HCT116 (cell line): ENCODE data around the gene PRDM2. TPM values are rescaled to one million over a fixed set of nuclear protein-coding genes. Genes with fewer than 3 reads are reported as not detected.

Source experiments
- ATAC-seq: fragments of 200-7000 bp; cut with Tn5 transposase; 2 replicates; pipeline ENCODE4 v1.9.1; 2020; ENCODE audit warnings: mild to moderate bottlenecking, moderate library complexity
- BruUV-seq: library from RNA; stranded (reverse); fragments of 400-500 nt; replicated peaks from 2 replicates; lab custom pipeline; 2021; lab: Mats Ljungman, UMichigan
- CTCF ChIA-PET: fragments of 300-600 bp; sonication (Branson Sonifier 250); formaldehyde crosslinking; loops from one replicate; lab custom pipeline; 2021; ENCODE audit warnings: antibody characterized with exemption; lab: Charles Lee
- POLR2A ChIA-PET: fragments of 300-600, 350-600 bp; sonication (Branson Sonifier 250); formaldehyde crosslinking; loops from one replicate; lab custom pipeline; 2021; ENCODE audit warnings: antibody characterized with exemption; lab: Charles Lee
- RAD21 ChIA-PET, 2 experiments: fragments of 300-600 bp; sonication (Branson Sonifier 250); formaldehyde crosslinking; loops; one replicate each; lab custom pipeline; 2023; ENCODE audit warnings: low total read pairs in 2 of 2; ENCODE audit not compliant: uncharacterized antibody in 2 of 2, unreplicated experiment in 2 of 2, low non-redundant PET in 1 of 2; lab: Charles Lee
- DNase-seq: peaks from one replicate; pipeline ENCODE4 v3.0.0-alpha.2; 2010; ENCODE audit warnings: low read depth, low spot score
- H2AFZ ChIP-seq: fragments of 200-600 bp; shearing (Covaris generic), sonication (generic); 2 replicates; pipeline ENCODE4 v1.6.1; 2017; ENCODE audit warnings: low read depth, mixed run types, mixed read lengths, antibody characterized with exemption, low read length; ENCODE audit not compliant: poor library complexity, severe bottlenecking
- H3K27ac ChIP-seq: 2 replicates; pipeline ENCODE4 v1.5.1; 2012; ENCODE audit warnings: low read depth, low read length
- H3K27me3 ChIP-seq: fragments of 200-600 bp; sonication (generic); 2 replicates; pipeline ENCODE4 v1.6.1; 2016; ENCODE audit warnings: mixed run types, low read length, mixed read lengths; ENCODE audit not compliant: insufficient read depth
- H3K36me3 ChIP-seq, 2 experiments: fragments of 200-500 bp in 1 of 2; fragments of 200-600 bp in 1 of 2; sonication (Bioruptor generic) in 1 of 2; sonication (generic) in 1 of 2; 2 replicates each; pipeline versions ENCODE4 v1.5.1 to v1.6.1; 2014 to 2016; ENCODE audit warnings: low read length in 2 of 2, inconsistent platforms in 1 of 2, mixed read lengths in 1 of 2, mixed run types in 1 of 2; ENCODE audit not compliant: insufficient read depth in 2 of 2, control insufficient read depth in 1 of 2
- H3K4me1 ChIP-seq, 2 experiments: fragments of 200-600 bp in 1 of 2; sonication (generic) in 1 of 2; 2 replicates each; pipeline versions ENCODE4 v1.5.1 to v1.6.1; 2012 to 2017; ENCODE audit warnings: low read length in 2 of 2, inconsistent platforms in 1 of 2, mild to moderate bottlenecking in 1 of 2, mixed read lengths in 1 of 2, mixed run types in 1 of 2, moderate library complexity in 1 of 2; ENCODE audit not compliant: insufficient read depth in 2 of 2, control insufficient read depth in 1 of 2
- H3K4me2 ChIP-seq: fragments of 200-600 bp; sonication (generic); 2 replicates; pipeline ENCODE4 v1.6.1; 2017; ENCODE audit warnings: mixed run types, low read length, mixed read lengths
- H3K4me3 ChIP-seq, 2 experiments: fragments of 200-600 bp in 1 of 2; sonication (generic) in 1 of 2; replicated peaks in 1 of 2; 2 replicates each; pipeline ENCODE4 v1.5.1; 2011 to 2016; ENCODE audit warnings: low read length in 2 of 2, control low read depth in 1 of 2, low read depth in 1 of 2, mild to moderate bottlenecking in 1 of 2, mixed read lengths in 1 of 2, mixed run types in 1 of 2
- H3K79me2 ChIP-seq: fragments of 200-600 bp; sonication (generic); 2 replicates; pipeline ENCODE4 v1.6.1; 2017; ENCODE audit warnings: mild to moderate bottlenecking, mixed run types, low read length, moderate library complexity, mixed read lengths; ENCODE audit not compliant: insufficient read depth
- H3K9ac ChIP-seq: fragments of 200-600 bp; sonication (generic); 2 replicates; pipeline ENCODE4 v1.6.1; 2016; ENCODE audit warnings: low read length, mixed read lengths
- H3K9me2 ChIP-seq: fragments of 200-600 bp; sonication (generic), shearing (Covaris generic); 2 replicates; pipeline ENCODE4 v1.6.1; 2017; ENCODE audit warnings: mixed run types, mild to moderate bottlenecking, moderate library complexity; ENCODE audit not compliant: insufficient read depth
- H3K9me3 ChIP-seq, 2 experiments: fragments of 200-500 bp in 1 of 2; fragments of 200-600 bp in 1 of 2; sonication (Bioruptor generic) in 1 of 2; sonication (generic) in 1 of 2; 2 replicates each; pipeline ENCODE4 v1.6.1; 2014 to 2017; ENCODE audit warnings: low read length in 2 of 2, mixed read lengths in 2 of 2, inconsistent platforms in 1 of 2, low read depth in 1 of 2, mild to moderate bottlenecking in 1 of 2, mixed run types in 1 of 2, moderate library complexity in 1 of 2; ENCODE audit not compliant: control insufficient read depth in 1 of 2, insufficient read depth in 1 of 2
- H4K20me1 ChIP-seq: fragments of 200-600 bp; sonication (generic), shearing (Covaris generic); 2 replicates; pipeline ENCODE4 v1.6.1; 2017; ENCODE audit warnings: mixed run types, mild to moderate bottlenecking, moderate library complexity; ENCODE audit not compliant: insufficient read depth
- EGR1 ChIP-seq: IDR thresholded peaks from 2 replicates; pipeline ENCODE4 v1.6.1; 2012; ENCODE audit warnings: low read depth
- JUND ChIP-seq: IDR thresholded peaks from 2 replicates; pipeline ENCODE4 v1.6.1; 2012
- SIN3A ChIP-seq: IDR thresholded peaks from 2 replicates; pipeline ENCODE4 v1.6.1; 2012; ENCODE audit warnings: low read depth
- SRF ChIP-seq: IDR thresholded peaks from 2 replicates; pipeline ENCODE4 v1.6.1; 2012; ENCODE audit warnings: low read depth
- TCF7L2 ChIP-seq: IDR thresholded peaks from 2 replicates; pipeline ENCODE4 v1.7.0; 2011; ENCODE audit warnings: borderline replicate concordance, inconsistent platforms; ENCODE audit not compliant: insufficient read depth, insufficient read length; ENCODE audit errors: extremely low read depth
- ZBTB33 ChIP-seq: IDR thresholded peaks from 2 replicates; pipeline ENCODE4 v1.6.1; 2011; ENCODE audit warnings: mild to moderate bottlenecking, low read length, moderate library complexity; ENCODE audit not compliant: insufficient replicate concordance; ENCODE audit errors: extremely low read depth
- ZFX ChIP-seq: fragments of 450-650 bp; IDR thresholded peaks from 2 replicates; pipeline ENCODE4 v1.6.1; 2017
- intact Hi-C: fragments of 100-400 bp; cut with micrococcal nuclease; formaldehyde crosslinking; loops from 2 replicates; pipeline ENCODE4 v1.10.0; 2022
- total RNA-seq: library from RNA; stranded (reverse); gene quantifications from one replicate; pipeline ENCODE4 v1.2.1, GENCODE V29; 2021; ENCODE audit not compliant: unreplicated experiment

Gene PRDM2
- total RNA-seq, 1 experiment from 2014 or later, result 17.3 TPM

GRCh38 chr1:13752852-13753251 is 52.9 kb downstream of the PRDM2 start (continued):
- TF ChIP-seq SIN3A, result no peak
- TF ChIP-seq JUND, result no peak

GRCh38 chr1:13753636-13754402 is 53.8 kb downstream of the PRDM2 start:
- ChIA-PET CTCF (no interaction called here), RAD21 (no interaction called here), POLR2A (no interaction called here)
- no peaks in the 10 kb centered on the region for H3K9me3 ChIP-seq
- no peak overlapping the region for H3K4me2 ChIP-seq
- no peaks in the 10 kb centered on the region for H3K36me3 ChIP-seq
- H3K4me3 ChIP-seq, result no peak overlapping the region
- H4K20me1 ChIP-seq, result peaks cover 14% of the 10 kb centered on the region; the same call in 1 of the 2 replicates
- peaks cover 27 to 39% of the 10 kb centered on the region in 2 experiments for H3K4me1 ChIP-seq
- ATAC-seq (no peak), DNase-seq (no peak)
- no peak overlapping the region for H3K27ac ChIP-seq
- H3K9me2 ChIP-seq, result no peaks in the 10 kb centered on the region
- TF ChIP-seq EGR1 (no peak), SRF (no peak), ZFX (no peak), JUND (no peak), TCF7L2 (no peak), ZBTB33 (no peak)
- H3K9ac ChIP-seq, result no peak overlapping the region
- BruUV-seq, result no TSS peak
- peaks cover 89% of the 10 kb centered on the region for H3K79me2 ChIP-seq
- intact Hi-C loops, result no loop called here
- no peaks in the 10 kb centered on the region for H3K27me3 ChIP-seq
- no peak overlapping the region for H2AFZ ChIP-seq
